Left lung (tissue), 10 donors: Measurements from ENCODE around the gene GATA1. TPM values are rescaled to one million over a fixed set of nuclear protein-coding genes. Genes with fewer than 3 reads are reported as not detected.

Experiments used
- ATAC-seq: fragments of 200-7000 bp; cut with Tn5 transposase; one replicate; pipeline ENCODE4 v1.9.1; 2020; ENCODE audit warnings: moderate library complexity
- DNase-seq, 4 donors: peaks; one replicate each; pipeline ENCODE4 v3.0.0-alpha.2; 2013 to 2020
- H3K27ac ChIP-seq, 2 donors: fragments of 200-600 bp; sonication (generic) in 1 of 2; one replicate each; pipeline versions ENCODE4 v1.5.0 to v1.8.0; 2020 to 2021
- H3K27me3 ChIP-seq, 2 donors: fragments of 200-600 bp; sonication (generic) in 1 of 2; one replicate each; pipeline versions ENCODE4 v1.5.0 to v1.8.0; 2020 to 2021
- H3K36me3 ChIP-seq, 2 donors: fragments of 200-600 bp; sonication (generic) in 1 of 2; one replicate each; pipeline versions ENCODE4 v1.5.0 to v1.8.0; 2020 to 2021
- H3K4me1 ChIP-seq, 2 donors: fragments of 200-600 bp; one replicate each; pipeline ENCODE4 v1.8.0; 2021
- H3K4me3 ChIP-seq, 2 donors: fragments of 200-600 bp; sonication (generic) in 1 of 2; one replicate each; pipeline versions ENCODE4 v1.5.0 to v1.8.0; 2020 to 2021; ENCODE audit warnings: mild to moderate bottlenecking in 1 of 2
- H3K9me3 ChIP-seq, 2 donors: fragments of 200-600 bp; sonication (generic) in 1 of 2; one replicate each; pipeline versions ENCODE4 v1.5.0 to v1.8.0; 2020 to 2021
- CTCF ChIP-seq, 2 donors: fragments of 200-600 bp; sonication (generic) in 1 of 2; IDR thresholded peaks; one replicate each; pipeline versions ENCODE4 v1.5.0 to v1.8.0; 2021; ENCODE audit warnings: antibody characterized with exemption in 2 of 2
- intact Hi-C, 2 donors: fragments of 100-400 bp; cut with DNase I; formaldehyde crosslinking; loops; one replicate each; pipeline versions ENCODE4 v1.11.2 to v1.14.2; 2022
- polyA plus RNA-seq, 6 donors: library from polyadenylated mRNA; unstranded; fragments of 120-200 nt; gene quantifications; one replicate each; pipeline ENCODE4 v1.2.1, GENCODE V29; 2013; ENCODE audit not compliant: insufficient read length in 6 of 6
- total RNA-seq, 2 donors: library from RNA; stranded (reverse); fragmentation: NEBNext Ultra II Directional; extraction: Animal tissue kit (Norgen Biotek cat#: 25700); gene quantifications; one replicate each; pipeline ENCODE4 v1.2.1, GENCODE V29; 2021
- donor health status: DM: no; HTN: yes; CAD: no.
- donor health status: DM: no; HTN: no; CAD: no.

GATA1 gene
- total and polyA plus RNA-seq, 8 donors, result 0.47 to 1.3 (median 0.77) TPM

GRCh38 chrX:48826135-48826875 is 39.9 kb downstream of the GATA1 start, which contains the start of gene ERAS:
TSS of gene ERAS (plus strand) at chrX:48826513. CDS start at chrX:48829124, 2,611 bp downstream.
- H3K27ac ChIP-seq, result no peak within 1 kb of the TSS
- ATAC-seq (no peak), DNase-seq (no peak)
- H3K9me3 ChIP-seq, result no peaks in the 10 kb centered on the region
- H3K27me3 ChIP-seq, result peaks cover 0 to 30% of the 10 kb centered on the region in 2 donors
- intact Hi-C loops, result no loop called here
- H3K36me3 ChIP-seq, result peaks cover 0 to 34% of the 10 kb centered on the region in 2 donors
- H3K4me1 ChIP-seq, result no peaks in the 10 kb centered on the region
- no peak within 1 kb of the TSS for H3K4me3 ChIP-seq
- no peak for TF ChIP-seq CTCF (IDR thresholded peaks at IDR 0.05)

- H3K4me1 ChIP-seq, result no peaks in the 10 kb centered on the region
- intact Hi-C loops, result no loop called here
- no peak for TF ChIP-seq CTCF (IDR thresholded peaks at IDR 0.05)
- no peak for ATAC-seq
- DNase-seq, result no peak
- H3K9me3 ChIP-seq, result no peaks in the 10 kb centered on the region
- no peak overlapping the region for H3K4me3 ChIP-seq
- H3K27me3 ChIP-seq, result peaks cover 0 to 38% of the 10 kb centered on the region in 2 donors
- H3K36me3 ChIP-seq, result peaks cover 0 to 27% of the 10 kb centered on the region in 2 donors
- H3K27ac ChIP-seq, result no peak overlapping the region
Measured at GRCh38 chrX:48826876-48827653, 40.7 kb downstream of the GATA1 start.

GRCh38 chrX:48827654-48827968 is 41.2 kb downstream of the GATA1 start:
- intact Hi-C loops, result no loop called here
- peaks cover 0 to 23% of the 10 kb centered on the region in 2 donors for H3K36me3 ChIP-seq
- ATAC-seq (no peak), DNase-seq (no peak)
- no peaks in the 10 kb centered on the region for H3K4me1 ChIP-seq
- no peaks in the 10 kb centered on the region for H3K9me3 ChIP-seq
- TF ChIP-seq CTCF (IDR thresholded peaks at IDR 0.05), result no peak
- peaks cover 0 to 43% of the 10 kb centered on the region in 2 donors for H3K27me3 ChIP-seq
- no peak overlapping the region for H3K27ac ChIP-seq
- H3K4me3 ChIP-seq, result no peak overlapping the region

GRCh38 chrX:48829016-48829735 is 42.8 kb downstream of the GATA1 start:
- H3K36me3 ChIP-seq, result peaks cover 0 to 9% of the 10 kb centered on the region in 2 donors
- intact Hi-C loops, result no loop called here
- H3K27ac ChIP-seq, result no peak overlapping the region
- DNase-seq, result no peak
- H3K9me3 ChIP-seq, result no peaks in the 10 kb centered on the region
- ATAC-seq, result no peak
- TF ChIP-seq CTCF (IDR thresholded peaks at IDR 0.05), result no peak
- H3K27me3 ChIP-seq, result peaks cover 4 to 59% of the 10 kb centered on the region in 2 donors
- H3K4me1 ChIP-seq, result no peaks in the 10 kb centered on the region
- no peak overlapping the region for H3K4me3 ChIP-seq
